IMR-90 (cell line): Measurements from ENCODE around the gene IL1F10.

ENCODE experiments used
- CEBPB ChIP-seq: IDR thresholded peaks from 2 replicates; pipeline ENCODE4 v1.6.1; 2012; ENCODE audit warnings: low read depth, low read length, improper control_type of control experiment
- CTCF ChIP-seq: conservative IDR thresholded peaks from 2 replicates; pipeline ENCODE4 v1.5.1; 2012; ENCODE audit warnings: mild to moderate bottlenecking, low read depth, low read length, improper control_type of control experiment
- MAZ ChIP-seq: IDR thresholded peaks from 2 replicates; pipeline ENCODE4 v1.6.1; 2012; ENCODE audit warnings: low read depth, mild to moderate bottlenecking, low read length, improper control_type of control experiment, moderate library complexity, borderline replicate concordance
- POLR2A ChIP-seq: IDR thresholded peaks from 2 replicates; pipeline ENCODE4 v1.6.1; 2012; ENCODE audit warnings: mild to moderate bottlenecking, low read depth, low read length
- RAD21 ChIP-seq: IDR thresholded peaks from 2 replicates; pipeline ENCODE4 v1.6.1; 2012; ENCODE audit warnings: low read length, improper control_type of control experiment
- RFX5 ChIP-seq: IDR thresholded peaks from 2 replicates; pipeline ENCODE4 v1.8.0; 2012; ENCODE audit warnings: low read depth, mild to moderate bottlenecking, low read length, moderate library complexity
- SMC3 ChIP-seq: fragments of 150-350 bp; IDR thresholded peaks from 2 replicates; pipeline ENCODE4 v1.6.1; 2016; ENCODE audit warnings: low read depth, mild to moderate bottlenecking, antibody characterized with exemption, low read length, moderate library complexity

- no peak for TF ChIP-seq POLR2A
- TF ChIP-seq CTCF: no peak
- TF ChIP-seq RFX5: no peak
- no peak for TF ChIP-seq RAD21
- no peak for TF ChIP-seq MAZ
- no peak for TF ChIP-seq SMC3
- TF ChIP-seq CEBPB: no peak
Observed at GRCh38 chr2:113021312-113021711, 46.5 kb upstream of the IL1F10 start.
